Renal cortex interstitium (tissue), 11 donors: ENCODE data around the gene GSN. TPM values are rescaled to one million over a fixed set of nuclear protein-coding genes. Genes with fewer than 3 reads are reported as not detected.

Experiments used
- DNase-seq, 11 donors: peaks; one replicate each; pipeline ENCODE4 v3.0.0-alpha.2; 2013; ENCODE audit warnings: low read depth in 9 of 11, low spot score in 4 of 11; ENCODE audit errors: extremely low read depth in 1 of 11
- polyA plus RNA-seq, 3 donors: library from polyadenylated mRNA; unstranded; fragments of 120-200 nt; gene quantifications; one replicate each; pipeline ENCODE4 v1.2.1, GENCODE V29; 2013; ENCODE audit not compliant: insufficient read length in 3 of 3

GSN gene
- polyA plus RNA-seq, 3 donors: 128 to 208 (median 160) TPM

- DNase-seq: peak in 2 of 11 donors; percentile 27 to 53
These were observed 105.2 kb downstream of the GSN start for GRCh38 chr9:121373011-121373729.

- DNase-seq: no peak
These were observed 108.4 kb downstream of the GSN start for GRCh38 chr9:121376214-121376830.

- DNase-seq: no peak
These were observed 112.9 kb downstream of the GSN start for GRCh38 chr9:121380846-121381245.

Other genes with a start within 250 kb of the GSN start
- 10 to 100 TPM; 12.8 to 14.7 (median 14.3) TPM for gene C5, start 217.9 kb upstream of the GSN start, polyA plus RNA-seq
- gene CNTRL, start 193.2 kb upstream of the GSN start, polyA plus RNA-seq: 10 to 100 TPM; 31.3 to 39.1 (median 36.5) TPM
- gene RAB14, start 66.3 kb upstream of the GSN start, polyA plus RNA-seq: 100 to 1,000 TPM in 1 of 3 donors, 10 to 100 TPM in 2; 95.4 to 112 (median 97.0) TPM
- 10 to 100 TPM; 80.2 to 87.5 (median 81.9) TPM for gene STOM, start 102.1 kb downstream of the GSN start, polyA plus RNA-seq
- gene GGTA1, start 231.7 kb downstream of the GSN start, polyA plus RNA-seq: 1 to 10 TPM; 4.9 to 5.9 (median 5.4) TPM